ENCODE results near the gene HPS1. TPM values are rescaled to one million over a fixed set of nuclear protein-coding genes. Genes with fewer than 3 reads are reported as not detected.

The HPS1 gene
- 10 to 100 TPM; 39.6 to 43.3 TPM for total RNA-seq
- 38.1 TPM for polyA plus RNA-seq (2013, experiment 1 of 2)
- 31.8 TPM for polyA plus RNA-seq (2013, experiment 2 of 2)
- long read RNA-seq, experiment 1, partial matches to known transcripts: 10 of 22 reads
- long read RNA-seq, experiment 1, other reads (novel, unspliced or antisense): 9 of 22 reads
- long read RNA-seq, experiment 2, transcript HPS1-207 (4 exons, 922 nt): minor isoform, 13 of 87 reads
- long read RNA-seq, experiment 2, transcript HPS1-201 (20 exons, 3,703 nt): major isoform, 21 of 87 reads
- long read RNA-seq, experiment 2, partial matches to known transcripts: 14 of 87 reads
- long read RNA-seq, experiment 2, other reads (novel, unspliced or antisense): 37 of 87 reads
- long read RNA-seq, experiment 3, transcript HPS1-201 (20 exons, 3,703 nt): major isoform, 23 of 181 reads
- long read RNA-seq, experiment 3, transcript HPS1-202 (10 exons, 1,580 nt): minor isoform, 19 of 181 reads
- long read RNA-seq, experiment 3, transcript HPS1-207 (4 exons, 922 nt): minor isoform, 13 of 181 reads
- long read RNA-seq, experiment 3, partial matches to known transcripts: 31 of 181 reads
- long read RNA-seq, experiment 3, other reads (novel, unspliced or antisense): 91 of 181 reads
- long read RNA-seq, experiment 4, transcript HPS1-207 (4 exons, 922 nt): major isoform, 25 of 70 reads
- long read RNA-seq, experiment 4, transcript HPS1-202 (10 exons, 1,580 nt): minor isoform, 6 of 70 reads
- long read RNA-seq, experiment 4, partial matches to known transcripts: 5 of 70 reads
- long read RNA-seq, experiment 4, other reads (novel, unspliced or antisense): 32 of 70 reads

- no peaks in the 10 kb centered on the region for H3K27me3 ChIP-seq (ENCODE audit: control insufficient read depth, insufficient read depth, low read length, poor library complexity, severe bottlenecking)
- peak within 1 kb of the TSS; percentile 83 for H3K4me3 Mint-ChIP-seq
- H3K36me3 ChIP-seq (ENCODE audit: control insufficient read depth, insufficient read depth, low read length): peaks cover 32% of the 10 kb centered on the region
- no peak within 1 kb of the TSS for H3K27ac ChIP-seq (ENCODE audit: low read depth, low read length)
- H3K9me3 ChIP-seq (ENCODE audit: control insufficient read depth, low read length): no peaks in the 10 kb centered on the region
- H3K27ac Mint-ChIP-seq: peak within 1 kb of the TSS; percentile 87
- H3K36me3 Mint-ChIP-seq (ENCODE audit: low read depth): peaks cover 31% of the 10 kb centered on the region
- peak within 1 kb of the TSS; percentile 78 for H3K4me3 ChIP-seq (ENCODE audit: low read length)
- no peaks in the 10 kb centered on the region for H3K9me3 Mint-ChIP-seq
- no peaks in the 10 kb centered on the region for H3K4me1 Mint-ChIP-seq
- H3K4me1 ChIP-seq (ENCODE audit: control insufficient read depth, insufficient read depth, low read length): no peaks in the 10 kb centered on the region
- WGBS, 2 experiments (ENCODE audit: insufficient coverage in 1 of 2, insufficient read length in 1 of 2): 0 to 3% methylated on average over 4 to 47 of the region's 47 CpGs
- peak within 1 kb of the TSS; percentile 81 for H3K9ac ChIP-seq (ENCODE audit: extremely low read depth, low read length, poor library complexity, severe bottlenecking)
- TF ChIP-seq CTCF (conservative IDR thresholded peaks at IDR 0.05): no peak
- H3K27me3 Mint-ChIP-seq (ENCODE audit: insufficient read depth): peaks cover 6% of the 10 kb centered on the region
- peak; percentile 86 for DNase-seq
Observed at GRCh38 chr10:98446661-98447221, at the start of gene HPS1. Gene HPS1 (minus strand): TSS chr10:98446935. CDS start chr10:98443240, 3,695 bp downstream.

- peaks cover 20% of the 10 kb centered on the region for H3K9me3 Mint-ChIP-seq
- Histone ChIP-seq H3K9ac (ENCODE audit: extremely low read depth, low read length, poor library complexity, severe bottlenecking) (no peak overlapping the region), H3K27me3 (ENCODE audit: control insufficient read depth, insufficient read depth, low read length, poor library complexity, severe bottlenecking) (no peaks in the 10 kb centered on the region), H3K4me3 (ENCODE audit: low read length) (no peak overlapping the region), H3K36me3 (ENCODE audit: control insufficient read depth, insufficient read depth, low read length) (no peaks in the 10 kb centered on the region), H3K27ac (ENCODE audit: low read depth, low read length) (no peak overlapping the region), H3K4me1 (ENCODE audit: control insufficient read depth, insufficient read depth, low read length) (no peaks in the 10 kb centered on the region), H3K9me3 (ENCODE audit: control insufficient read depth, low read length) (peaks cover 20% of the 10 kb centered on the region)
- TF ChIP-seq CTCF (conservative IDR thresholded peaks at IDR 0.05): no peak
- H3K4me3 Mint-ChIP-seq: no peak overlapping the region
- no peaks in the 10 kb centered on the region for H3K4me1 Mint-ChIP-seq
- H3K27ac Mint-ChIP-seq: no peak overlapping the region
- 85% methylated on average over 1 of the region's 1 CpG; no CpG with 5 or more reads in 1 of the 2 experiments for WGBS, 2 experiments (ENCODE audit: insufficient coverage in 1 of 2, insufficient read length in 1 of 2)
- H3K36me3 Mint-ChIP-seq (ENCODE audit: low read depth): no peaks in the 10 kb centered on the region
- peaks cover 2% of the 10 kb centered on the region for H3K27me3 Mint-ChIP-seq (ENCODE audit: insufficient read depth)
- no peak for DNase-seq
Observed at GRCh38 chr10:98492763-98493162, 46.0 kb upstream of the HPS1 start.

Measured in endodermal cell (in vitro differentiated cells).